Measurements from ENCODE around the gene NOTCH1. TPM values are rescaled to one million over a fixed set of nuclear protein-coding genes. Genes with fewer than 3 reads are reported as not detected.

Gene NOTCH1
- total and polyA plus RNA-seq, 12 donors: 0.81 to 31.5 (median 24.0) TPM

DNA sequence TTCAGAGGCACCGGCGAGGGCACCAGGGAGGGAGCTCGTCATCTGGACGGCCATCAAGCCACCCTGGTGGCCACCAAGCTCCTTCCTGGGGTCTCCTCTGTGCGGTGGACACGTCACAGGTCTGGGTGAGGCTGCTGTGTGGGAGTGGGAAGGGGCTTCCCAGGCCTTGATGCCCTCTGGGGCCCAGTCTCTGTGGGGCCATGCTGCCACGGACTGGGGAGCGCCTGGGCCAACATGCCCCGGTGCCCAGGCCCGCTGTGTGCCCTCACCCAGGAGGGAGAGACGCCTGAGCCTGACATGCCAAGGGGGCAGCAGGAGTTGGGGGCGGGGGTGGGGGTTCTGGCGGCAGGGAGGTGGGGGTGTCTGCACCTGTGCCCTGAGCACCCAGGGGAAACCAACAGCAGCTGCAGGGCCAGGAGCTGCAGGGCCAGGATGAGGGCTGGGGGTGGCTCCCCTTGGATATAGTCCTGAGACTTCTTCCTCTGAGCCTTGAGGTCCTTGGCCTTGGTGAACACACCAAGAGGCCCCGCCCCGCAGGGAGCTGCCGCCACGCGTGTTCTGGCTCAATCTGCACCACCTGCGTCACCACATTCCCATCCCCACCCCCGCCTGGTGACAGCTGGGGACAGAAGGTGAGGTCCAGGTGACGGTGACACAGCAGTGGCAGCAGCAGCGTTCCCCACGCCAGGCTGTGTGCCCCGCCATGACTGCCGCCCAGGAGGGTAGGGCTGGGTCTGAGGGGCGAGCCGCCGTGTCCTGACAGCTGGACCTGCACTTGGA lies 47.7 kb downstream of the NOTCH1 start:
- Histone ChIP-seq H3K27me3 (no peaks in the 10 kb centered on the region), H3K4me1 (replicated peaks in 1 of 2) (no peaks in the 10 kb centered on the region), H3K27ac (no peak overlapping the region), H3K9me3 (replicated peaks in 1 of 3) (no peaks in the 10 kb centered on the region), H3K36me3 (replicated peaks in 1 of 2) (peaks cover 0 to 63% of the 10 kb centered on the region in 2 donors), H3K4me3 (no peak overlapping the region)
- intact Hi-C loops (cut with DNase I): no loop called here
- WGBS, 4 donors: 90 to 92% (median 91%) methylated on average over 12 to 28 of the region's 28 CpGs
- no peak for DNase-seq
- TF ChIP-seq POLR2A (IDR thresholded peaks at IDR 0.05): no peak
- TF ChIP-seq, protein P1, sequence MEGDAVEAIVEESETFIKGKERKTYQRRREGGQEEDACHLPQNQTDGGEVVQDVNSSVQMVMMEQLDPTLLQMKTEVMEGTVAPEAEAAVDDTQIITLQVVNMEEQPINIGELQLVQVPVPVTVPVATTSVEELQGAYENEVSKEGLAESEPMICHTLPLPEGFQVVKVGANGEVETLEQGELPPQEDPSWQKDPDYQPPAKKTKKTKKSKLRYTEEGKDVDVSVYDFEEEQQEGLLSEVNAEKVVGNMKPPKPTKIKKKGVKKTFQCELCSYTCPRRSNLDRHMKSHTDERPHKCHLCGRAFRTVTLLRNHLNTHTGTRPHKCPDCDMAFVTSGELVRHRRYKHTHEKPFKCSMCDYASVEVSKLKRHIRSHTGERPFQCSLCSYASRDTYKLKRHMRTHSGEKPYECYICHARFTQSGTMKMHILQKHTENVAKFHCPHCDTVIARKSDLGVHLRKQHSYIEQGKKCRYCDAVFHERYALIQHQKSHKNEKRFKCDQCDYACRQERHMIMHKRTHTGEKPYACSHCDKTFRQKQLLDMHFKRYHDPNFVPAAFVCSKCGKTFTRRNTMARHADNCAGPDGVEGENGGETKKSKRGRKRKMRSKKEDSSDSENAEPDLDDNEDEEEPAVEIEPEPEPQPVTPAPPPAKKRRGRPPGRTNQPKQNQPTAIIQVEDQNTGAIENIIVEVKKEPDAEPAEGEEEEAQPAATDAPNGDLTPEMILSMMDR (IDR thresholded peaks at IDR 0.05): no peak

DNA sequence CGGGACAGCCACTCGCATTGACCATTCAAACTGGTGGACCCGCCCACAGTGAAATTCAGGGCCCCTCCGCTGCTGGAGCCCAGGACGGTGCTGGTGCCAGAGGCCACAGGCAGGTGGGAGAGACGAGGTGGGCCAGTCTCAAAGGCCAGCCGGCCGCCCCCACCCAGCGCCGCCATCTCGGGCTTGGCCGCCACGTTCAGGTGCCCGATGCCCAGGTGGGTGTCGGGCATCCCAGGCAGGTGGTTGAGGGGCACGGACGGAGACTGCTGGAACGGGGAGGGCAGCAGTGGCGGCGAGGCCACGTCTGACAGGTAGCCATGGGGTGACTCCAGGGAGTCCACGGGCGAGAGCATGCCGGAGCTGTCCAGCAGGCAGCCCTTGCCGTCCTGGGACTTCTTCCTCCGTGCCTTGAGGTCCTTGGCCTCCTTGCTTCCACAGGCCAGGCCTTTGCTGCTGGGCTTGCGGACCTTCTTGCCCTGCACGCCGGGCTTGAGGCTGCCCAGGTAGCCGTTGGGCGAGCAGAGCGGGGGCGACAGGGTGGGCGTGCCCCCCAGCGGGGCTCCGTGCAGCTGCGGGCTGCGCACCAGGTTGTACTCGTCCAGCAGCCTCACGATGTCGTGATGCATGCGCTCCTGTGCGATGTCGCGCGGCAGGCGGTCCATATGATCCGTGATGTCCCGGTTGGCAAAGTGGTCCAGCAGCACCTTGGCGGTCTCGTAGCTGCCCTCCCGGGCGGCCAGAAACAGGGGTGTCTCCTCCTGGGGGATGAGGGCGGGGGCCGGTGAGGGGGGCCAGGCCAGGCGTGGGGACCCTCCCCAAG lies 48.8 kb downstream of the NOTCH1 start:
- Histone ChIP-seq H3K27ac (no peak overlapping the region), H3K9me3 (replicated peaks in 1 of 3) (no peaks in the 10 kb centered on the region), H3K4me1 (replicated peaks in 1 of 2) (no peaks in the 10 kb centered on the region), H3K4me3 (no peak overlapping the region), H3K36me3 (replicated peaks in 1 of 2) (peaks cover 0 to 56% of the 10 kb centered on the region in 2 donors), H3K27me3 (no peaks in the 10 kb centered on the region)
- no peak for DNase-seq
- TF ChIP-seq POLR2A (IDR thresholded peaks at IDR 0.05): no peak
- TF ChIP-seq, protein P1 (IDR thresholded peaks at IDR 0.05): no peak
- WGBS, 4 donors: 58 to 93% (median 92%) methylated on average over 4 to 56 of the region's 56 CpGs
- intact Hi-C loops (cut with DNase I): no loop called here

DNA sequence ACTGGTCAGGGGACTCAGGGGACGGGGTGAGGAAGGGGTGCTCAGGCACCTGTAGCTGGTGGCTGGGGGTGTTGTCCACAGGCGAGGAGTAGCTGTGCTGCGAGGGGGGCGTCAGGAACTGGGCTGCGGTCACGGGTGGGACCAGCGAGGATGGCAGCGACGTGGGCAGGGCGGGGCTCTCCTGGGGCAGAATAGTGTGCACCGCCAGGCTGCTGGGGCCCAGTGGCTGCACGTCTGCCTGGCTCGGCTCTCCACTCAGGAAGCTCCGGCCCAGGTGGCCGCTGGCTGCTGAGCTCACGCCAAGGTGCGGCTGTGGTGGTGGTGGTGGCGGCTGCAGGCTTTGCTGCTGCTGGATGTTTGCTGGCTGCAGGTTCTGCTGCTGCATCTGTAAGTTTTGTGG lies 49.7 kb downstream of the NOTCH1 start:
- Histone ChIP-seq H3K36me3 (replicated peaks in 1 of 2) (peaks cover 0 to 47% of the 10 kb centered on the region in 2 donors), H3K9me3 (replicated peaks in 1 of 3) (no peaks in the 10 kb centered on the region), H3K27me3 (no peaks in the 10 kb centered on the region), H3K4me3 (no peak overlapping the region), H3K4me1 (replicated peaks in 1 of 2) (no peaks in the 10 kb centered on the region), H3K27ac (no peak overlapping the region)
- intact Hi-C loops (cut with DNase I): no loop called here
- DNase-seq: no peak
- WGBS, 4 donors: 85 to 90% (median 89%) methylated on average over 13 to 18 of the region's 18 CpGs
- TF ChIP-seq POLR2A (IDR thresholded peaks at IDR 0.05): no peak
- TF ChIP-seq, protein P1 (IDR thresholded peaks at IDR 0.05): no peak

DNA sequence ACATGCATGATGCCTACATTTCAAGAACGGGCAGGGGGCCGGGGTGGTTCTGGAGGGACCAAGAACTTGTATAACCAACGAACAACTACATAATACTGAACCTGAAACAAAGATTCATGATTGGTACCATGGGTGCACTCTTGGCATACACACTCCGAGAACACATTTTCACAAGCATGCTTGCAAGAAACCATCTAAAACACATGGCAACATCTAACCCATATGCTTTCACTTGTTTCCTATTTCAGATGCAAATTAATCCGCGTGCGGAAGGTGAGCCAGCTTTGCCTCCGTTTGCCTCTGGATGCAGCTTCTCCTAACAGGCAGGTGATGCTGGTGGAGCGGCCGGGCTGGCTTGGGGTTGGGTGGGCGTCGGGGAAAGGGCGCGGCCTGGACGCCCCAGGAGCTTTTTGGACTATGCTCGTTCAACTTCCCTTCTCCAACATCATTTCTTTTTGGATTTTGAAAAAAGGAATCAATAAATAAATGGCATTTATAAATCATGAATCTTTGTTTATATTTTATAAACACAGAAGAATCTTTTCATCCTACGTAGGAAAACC lies 50.5 kb downstream of the NOTCH1 start:
- TF ChIP-seq, protein P1 (IDR thresholded peaks at IDR 0.05): no peak
- TF ChIP-seq POLR2A (IDR thresholded peaks at IDR 0.05): no peak
- Histone ChIP-seq H3K9me3 (replicated peaks in 1 of 3) (no peaks in the 10 kb centered on the region), H3K4me3 (no peak overlapping the region), H3K27me3 (no peaks in the 10 kb centered on the region), H3K27ac (no peak overlapping the region), H3K36me3 (replicated peaks in 1 of 2) (peaks cover 0 to 39% of the 10 kb centered on the region in 2 donors), H3K4me1 (replicated peaks in 1 of 2) (no peaks in the 10 kb centered on the region)
- 84 to 89% (median 86%) methylated on average over 17 of the region's 17 CpGs for WGBS, 4 donors
- intact Hi-C loops (cut with DNase I): no loop called here
- no peak for DNase-seq

All from adrenal gland (tissue), 12 donors.